Measurements from ENCODE around the gene FAM210B.

GRCh38 chr20:56361900-56362299 is 3.1 kb downstream of the FAM210B start:
- no peak for TF ChIP-seq POLR2A (IDR thresholded peaks at IDR 0.05)
- no peak for TF ChIP-seq CTCF (IDR thresholded peaks at IDR 0.05 in 8 of 11, conservative IDR thresholded peaks at IDR 0.05 in 3 of 11)
